ENCODE results near the gene PTPN4.

DNA sequence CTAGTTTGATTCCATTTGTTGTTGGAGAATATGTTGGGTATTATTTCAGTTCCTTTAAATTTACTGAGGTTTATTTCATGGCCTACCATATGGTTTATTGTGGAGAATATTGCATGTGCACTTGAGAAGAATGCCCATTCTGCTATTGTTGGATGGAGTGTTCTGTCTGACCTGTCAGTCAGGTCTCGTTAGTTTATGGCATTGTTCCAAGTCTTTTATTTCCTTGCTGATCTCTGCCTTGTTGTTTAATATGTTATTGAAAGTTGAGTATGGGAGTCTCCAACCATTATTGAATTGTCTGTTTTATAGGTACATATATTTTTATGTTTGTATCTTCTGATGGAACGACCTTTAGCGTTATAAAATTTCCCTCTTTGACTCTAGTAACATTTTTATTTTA is 86.3 kb downstream of the PTPN4 start:
- TF ChIP-seq, protein P1, sequence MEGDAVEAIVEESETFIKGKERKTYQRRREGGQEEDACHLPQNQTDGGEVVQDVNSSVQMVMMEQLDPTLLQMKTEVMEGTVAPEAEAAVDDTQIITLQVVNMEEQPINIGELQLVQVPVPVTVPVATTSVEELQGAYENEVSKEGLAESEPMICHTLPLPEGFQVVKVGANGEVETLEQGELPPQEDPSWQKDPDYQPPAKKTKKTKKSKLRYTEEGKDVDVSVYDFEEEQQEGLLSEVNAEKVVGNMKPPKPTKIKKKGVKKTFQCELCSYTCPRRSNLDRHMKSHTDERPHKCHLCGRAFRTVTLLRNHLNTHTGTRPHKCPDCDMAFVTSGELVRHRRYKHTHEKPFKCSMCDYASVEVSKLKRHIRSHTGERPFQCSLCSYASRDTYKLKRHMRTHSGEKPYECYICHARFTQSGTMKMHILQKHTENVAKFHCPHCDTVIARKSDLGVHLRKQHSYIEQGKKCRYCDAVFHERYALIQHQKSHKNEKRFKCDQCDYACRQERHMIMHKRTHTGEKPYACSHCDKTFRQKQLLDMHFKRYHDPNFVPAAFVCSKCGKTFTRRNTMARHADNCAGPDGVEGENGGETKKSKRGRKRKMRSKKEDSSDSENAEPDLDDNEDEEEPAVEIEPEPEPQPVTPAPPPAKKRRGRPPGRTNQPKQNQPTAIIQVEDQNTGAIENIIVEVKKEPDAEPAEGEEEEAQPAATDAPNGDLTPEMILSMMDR (IDR thresholded peaks at IDR 0.05): no peak
- no peak for TF ChIP-seq POLR2A (IDR thresholded peaks at IDR 0.05)

Measured in adrenal gland (tissue), 5 donors.